Activated T-cell treated with anti-CD3 and anti-CD28 coated beads, Interleukin-2, amount 50 U/mL, for 72 hours (primary cell): ENCODE measurements around the gene LRRTM4. TPM values are rescaled to one million over a fixed set of nuclear protein-coding genes. Genes with fewer than 3 reads are reported as not detected.

Experiments used
- ATAC-seq, 2 donors: fragments of 150-1000 bp; cut with Tn5 transposase; replicated peaks in 1 of 2; 2 replicates each; pipeline ENCODE4 v1.10.0; 2021; ENCODE audit warnings: moderate library complexity in 2 of 2, mild to moderate bottlenecking in 1 of 2
- DNase-seq, 2 donors: peaks; one replicate each; pipeline ENCODE4 v3.0.0; 2021 to 2022; ENCODE audit warnings: mixed read lengths in 1 of 2
- H3K27ac Mint-ChIP-seq: one replicate; pipeline ENCODE4 v1.8.0; 2022; ENCODE audit warnings: mild to moderate bottlenecking, moderate library complexity, mixed read lengths
- H3K27me3 Mint-ChIP-seq: one replicate; pipeline ENCODE4 v1.8.0; 2022; ENCODE audit warnings: low read depth, mixed read lengths
- H3K36me3 Mint-ChIP-seq, 2 donors: one replicate each; pipeline ENCODE4 v1.8.0; 2022; ENCODE audit warnings: mixed read lengths in 2 of 2, mild to moderate bottlenecking in 1 of 2; ENCODE audit not compliant: insufficient read depth in 2 of 2
- H3K4me1 Mint-ChIP-seq: one replicate; pipeline ENCODE4 v1.8.0; 2022; ENCODE audit warnings: low read depth, mixed read lengths
- H3K4me3 Mint-ChIP-seq, 2 donors: one replicate each; pipeline ENCODE4 v1.8.0; 2022; ENCODE audit warnings: mild to moderate bottlenecking in 2 of 2, mixed read lengths in 2 of 2, moderate library complexity in 2 of 2
- H3K9me3 Mint-ChIP-seq, 2 donors: one replicate each; pipeline ENCODE4 v1.8.0; 2022; ENCODE audit warnings: mixed read lengths in 2 of 2
- total RNA-seq, 2 donors: library from RNA; stranded (reverse); gene quantifications; one replicate each; pipeline ENCODE4 v1.2.3, GENCODE V29; 2022

LRRTM4 gene
- total RNA-seq, 2 donors from 2014 or later, result not detected

DNA sequence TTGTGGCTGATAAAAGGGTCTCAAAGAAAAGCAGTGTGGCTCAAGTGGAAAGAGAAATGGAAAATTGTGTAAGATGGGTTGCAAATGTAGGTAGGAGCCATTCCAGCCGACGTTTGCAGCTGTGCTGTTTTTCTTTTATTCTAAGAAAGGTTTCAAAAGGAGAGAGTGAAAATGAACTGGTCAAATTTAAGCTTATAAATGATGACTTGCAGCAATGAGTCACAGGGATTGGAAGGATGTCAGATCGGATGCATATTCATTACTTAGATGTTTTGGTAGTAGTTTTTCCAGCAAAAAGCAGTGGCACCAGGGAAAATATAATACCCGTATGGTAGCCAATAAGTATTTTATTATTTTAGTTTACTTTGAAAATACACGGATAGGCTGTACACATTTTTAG lies 79.1 kb downstream of the LRRTM4 start:
- no peaks in the 10 kb centered on the region for H3K4me1 Mint-ChIP-seq
- H3K36me3 Mint-ChIP-seq, result no peaks in the 10 kb centered on the region
- no peak overlapping the region for H3K4me3 Mint-ChIP-seq
- no peak overlapping the region for H3K27ac Mint-ChIP-seq
- DNase-seq (no peak), ATAC-seq (no peak)
- no peaks in the 10 kb centered on the region for H3K27me3 Mint-ChIP-seq
- H3K9me3 Mint-ChIP-seq, result peaks cover 9 to 12% of the 10 kb centered on the region in 2 donors

DNA sequence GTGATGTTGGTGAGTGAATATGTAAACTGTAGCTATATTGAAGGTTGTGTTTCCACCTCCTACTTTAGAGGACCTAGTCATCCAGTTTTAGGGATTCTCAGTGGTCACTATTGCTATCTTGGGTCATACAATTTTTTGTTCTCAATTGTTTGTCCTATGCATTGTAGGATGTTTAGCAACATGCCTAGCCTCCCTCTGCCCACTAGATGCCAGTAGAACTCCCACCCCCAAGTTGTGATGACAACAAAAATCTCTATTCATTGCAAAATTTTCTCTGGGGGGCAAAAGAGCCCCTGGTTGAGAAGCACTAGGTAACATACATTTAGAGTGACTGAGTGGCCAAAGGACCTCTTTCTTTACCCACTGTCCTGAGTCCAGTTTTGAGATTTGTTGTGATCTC lies 87.3 kb downstream of the LRRTM4 start:
- DNase-seq (no peak), ATAC-seq (no peak)
- no peak overlapping the region for H3K27ac Mint-ChIP-seq
- no peaks in the 10 kb centered on the region for H3K4me1 Mint-ChIP-seq
- no peaks in the 10 kb centered on the region for H3K27me3 Mint-ChIP-seq
- H3K4me3 Mint-ChIP-seq, result no peak overlapping the region
- peaks cover 2% of the 10 kb centered on the region in 2 donors for H3K9me3 Mint-ChIP-seq
- H3K36me3 Mint-ChIP-seq, result no peaks in the 10 kb centered on the region

DNA sequence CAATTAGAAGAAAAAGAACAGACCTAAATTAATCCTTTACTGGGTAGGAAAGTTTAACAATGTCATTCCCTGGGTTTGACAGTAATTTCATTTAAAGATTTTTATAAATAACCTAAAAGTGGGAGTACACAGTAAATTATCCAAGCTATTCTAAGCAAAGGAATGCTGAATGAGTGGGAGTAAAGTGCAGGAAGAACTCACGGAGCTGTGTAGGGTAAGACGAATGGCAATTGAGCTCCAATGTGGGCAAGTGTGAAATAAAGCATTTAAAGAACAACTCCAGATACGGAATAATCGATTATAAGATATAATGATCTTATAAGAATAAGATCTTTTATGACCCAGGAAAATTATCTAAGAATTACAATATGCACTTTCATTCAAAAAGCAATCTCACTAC lies 93.2 kb downstream of the LRRTM4 start:
- ATAC-seq, result no peak
- Mint-ChIP-seq H3K9me3 (peaks cover 6 to 11% of the 10 kb centered on the region in 2 donors), H3K4me3 (no peak overlapping the region), H3K36me3 (no peaks in the 10 kb centered on the region), H3K4me1 (no peaks in the 10 kb centered on the region), H3K27me3 (no peaks in the 10 kb centered on the region), H3K27ac (no peak overlapping the region)
- DNase-seq, result no peak

DNA sequence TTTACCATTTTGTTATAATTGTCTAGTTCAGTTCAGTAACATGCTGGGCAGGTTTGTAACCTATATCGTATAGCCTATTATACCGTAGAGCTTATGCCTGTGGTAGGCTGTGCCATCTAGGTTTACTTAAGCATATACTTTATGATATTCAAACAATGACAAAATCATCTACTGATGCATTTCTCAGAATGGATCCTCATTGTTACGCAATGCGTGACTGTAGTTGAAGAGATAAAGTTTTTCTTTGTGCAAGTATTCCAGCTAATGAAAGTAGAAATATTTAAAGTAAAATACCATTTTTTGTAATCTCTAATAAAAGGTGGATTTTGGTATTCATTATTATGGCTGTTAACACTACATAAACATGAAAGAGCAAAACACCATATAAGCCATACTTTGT lies 100.2 kb downstream of the LRRTM4 start:
- Mint-ChIP-seq H3K27ac (no peak overlapping the region), H3K36me3 (no peaks in the 10 kb centered on the region), H3K4me3 (no peak overlapping the region), H3K9me3 (peaks cover 6% of the 10 kb centered on the region in 2 donors), H3K27me3 (no peaks in the 10 kb centered on the region), H3K4me1 (no peaks in the 10 kb centered on the region)
- ATAC-seq (no peak), DNase-seq (no peak)

- no peaks in the 10 kb centered on the region for H3K36me3 Mint-ChIP-seq
- no peaks in the 10 kb centered on the region for H3K4me1 Mint-ChIP-seq
- no peak for DNase-seq
- ATAC-seq, result no peak
- no peak overlapping the region for H3K4me3 Mint-ChIP-seq
- no peaks in the 10 kb centered on the region for H3K27me3 Mint-ChIP-seq
- no peak overlapping the region for H3K27ac Mint-ChIP-seq
- H3K9me3 Mint-ChIP-seq, result peaks cover 9% of the 10 kb centered on the region in 2 donors
Measured at GRCh38 chr2:77418537-77418936, 103.6 kb downstream of the LRRTM4 start.

- Mint-ChIP-seq H3K4me3 (no peak overlapping the region), H3K27ac (no peak overlapping the region), H3K36me3 (peaks cover 0 to 2% of the 10 kb centered on the region in 2 donors)
Measured at GRCh38 chr2:77404189-77404588, 118.0 kb downstream of the LRRTM4 start.

GRCh38 chr2:77398970-77399600 lies 123.1 kb downstream of the LRRTM4 start:
- no peak for ATAC-seq
- no peak overlapping the region for H3K4me3 Mint-ChIP-seq
- H3K4me1 Mint-ChIP-seq, result no peaks in the 10 kb centered on the region
- no peak overlapping the region for H3K27ac Mint-ChIP-seq
- peaks cover 2 to 9% of the 10 kb centered on the region in 2 donors for H3K9me3 Mint-ChIP-seq
- no peaks in the 10 kb centered on the region for H3K27me3 Mint-ChIP-seq
- no peak for DNase-seq
- peaks cover 0 to 2% of the 10 kb centered on the region in 2 donors for H3K36me3 Mint-ChIP-seq

More at GRCh38 chr2:77404189-77404588, 118.0 kb downstream of the LRRTM4 start:
- ATAC-seq, result no peak
- Mint-ChIP-seq H3K9me3 (peaks cover 13% of the 10 kb centered on the region in 2 donors), H3K4me1 (no peaks in the 10 kb centered on the region), H3K27me3 (no peaks in the 10 kb centered on the region)
- DNase-seq, result no peak

GRCh38 chr2:77397763-77398162 lies 124.4 kb downstream of the LRRTM4 start:
- Mint-ChIP-seq H3K27ac (no peak overlapping the region), H3K4me3 (no peak overlapping the region)

GRCh38 chr2:77395011-77395410 lies 127.2 kb downstream of the LRRTM4 start:
- no peak overlapping the region for H3K27ac Mint-ChIP-seq

More at GRCh38 chr2:77397763-77398162, 124.4 kb downstream of the LRRTM4 start:
- DNase-seq (no peak), ATAC-seq (no peak)
- Mint-ChIP-seq H3K36me3 (peaks cover 0 to 2% of the 10 kb centered on the region in 2 donors), H3K9me3 (peaks cover 4 to 11% of the 10 kb centered on the region in 2 donors), H3K4me1 (no peaks in the 10 kb centered on the region), H3K27me3 (no peaks in the 10 kb centered on the region)

DNA sequence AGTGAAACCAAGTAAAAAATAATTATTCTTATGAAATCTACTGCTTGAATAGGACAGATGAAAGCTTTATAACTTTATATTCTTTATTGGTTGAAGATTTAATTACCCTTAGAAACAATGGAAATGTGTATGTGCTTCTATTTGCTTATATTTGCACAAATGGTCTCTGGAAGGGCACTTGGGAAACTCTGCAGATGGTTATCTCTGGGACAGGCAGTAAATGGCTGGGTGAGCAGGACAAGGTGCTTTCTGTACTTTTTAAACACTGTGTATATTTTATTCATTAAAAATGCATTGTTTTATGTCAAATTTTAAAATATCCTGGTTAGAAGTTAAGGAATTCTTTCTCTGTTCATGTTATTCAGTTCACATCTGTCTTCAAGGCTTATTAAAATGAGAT lies 131.1 kb downstream of the LRRTM4 start:
- no peaks in the 10 kb centered on the region for H3K4me1 Mint-ChIP-seq
- no peak for DNase-seq
- H3K4me3 Mint-ChIP-seq, result no peak overlapping the region
- ATAC-seq, result no peak
- H3K36me3 Mint-ChIP-seq, result no peaks in the 10 kb centered on the region
- H3K9me3 Mint-ChIP-seq, result peaks cover 6 to 8% of the 10 kb centered on the region in 2 donors
- no peaks in the 10 kb centered on the region for H3K27me3 Mint-ChIP-seq
- no peak overlapping the region for H3K27ac Mint-ChIP-seq

More at GRCh38 chr2:77395011-77395410, 127.2 kb downstream of the LRRTM4 start:
- Mint-ChIP-seq H3K4me3 (no peak overlapping the region), H3K4me1 (no peaks in the 10 kb centered on the region), H3K27me3 (no peaks in the 10 kb centered on the region), H3K36me3 (no peaks in the 10 kb centered on the region), H3K9me3 (peaks cover 3% of the 10 kb centered on the region in 2 donors)
- ATAC-seq (no peak), DNase-seq (no peak)

- no peak for ATAC-seq
- Mint-ChIP-seq H3K9me3 (peaks cover 6 to 7% of the 10 kb centered on the region in 2 donors), H3K27ac (no peak overlapping the region), H3K27me3 (no peaks in the 10 kb centered on the region), H3K36me3 (no peaks in the 10 kb centered on the region), H3K4me1 (no peaks in the 10 kb centered on the region), H3K4me3 (no peak overlapping the region)
- DNase-seq, result no peak
Measured at GRCh38 chr2:77387324-77387723, 134.9 kb downstream of the LRRTM4 start.

DNA sequence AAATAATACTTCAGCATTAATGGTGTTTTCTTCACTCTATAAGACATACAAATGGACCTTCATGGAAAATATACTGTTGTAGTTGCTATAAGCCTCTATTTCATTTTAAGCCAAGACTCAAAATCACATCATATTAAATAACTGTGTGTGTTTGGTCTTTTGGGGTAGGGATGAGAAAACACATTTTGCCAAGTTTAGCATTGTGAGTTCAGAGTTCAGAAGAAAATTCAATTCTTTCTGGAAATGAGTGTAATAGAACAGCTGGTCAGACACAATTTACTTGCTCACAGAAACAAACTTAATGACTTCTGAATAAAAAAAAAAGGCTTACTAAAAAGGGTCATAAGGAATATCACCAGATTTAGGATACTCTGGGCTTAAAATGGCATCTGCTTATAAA lies 149.5 kb downstream of the LRRTM4 start:
- no peak for DNase-seq
- no peaks in the 10 kb centered on the region for H3K4me1 Mint-ChIP-seq
- ATAC-seq, result no peak
- H3K36me3 Mint-ChIP-seq, result no peaks in the 10 kb centered on the region
- no peak overlapping the region for H3K4me3 Mint-ChIP-seq
- H3K27me3 Mint-ChIP-seq, result no peaks in the 10 kb centered on the region
- H3K27ac Mint-ChIP-seq, result no peak overlapping the region
- H3K9me3 Mint-ChIP-seq, result peaks cover 8 to 12% of the 10 kb centered on the region in 2 donors

DNA sequence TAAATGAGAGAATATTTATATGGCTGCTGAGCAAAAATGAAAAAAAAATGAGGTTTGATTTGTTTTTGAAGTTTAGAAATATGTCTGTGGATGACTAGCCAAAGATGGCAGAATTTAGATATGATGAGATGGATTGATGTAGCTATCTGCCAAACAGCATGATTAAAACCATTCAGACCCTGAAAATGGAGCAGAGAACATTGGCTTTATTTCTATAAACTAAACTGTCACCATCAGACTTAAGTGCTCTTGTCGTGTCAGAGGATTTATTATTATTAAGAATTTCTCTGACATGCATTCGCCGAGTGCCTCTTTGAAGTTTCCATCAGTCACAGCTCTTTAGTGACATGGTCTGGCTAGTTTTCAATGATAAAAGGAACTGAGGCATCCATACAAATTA lies 151.7 kb downstream of the LRRTM4 start:
- no peak for DNase-seq
- Mint-ChIP-seq H3K4me1 (no peaks in the 10 kb centered on the region), H3K4me3 (no peak overlapping the region), H3K9me3 (peaks cover 12% of the 10 kb centered on the region in 2 donors), H3K27ac (no peak overlapping the region), H3K36me3 (no peaks in the 10 kb centered on the region), H3K27me3 (no peaks in the 10 kb centered on the region)
- no peak for ATAC-seq

GRCh38 chr2:77363277-77363676 lies 158.9 kb downstream of the LRRTM4 start:
- Mint-ChIP-seq H3K4me3 (no peak overlapping the region), H3K36me3 (peaks cover 0 to 3% of the 10 kb centered on the region in 2 donors), H3K27ac (no peak overlapping the region), H3K27me3 (no peaks in the 10 kb centered on the region), H3K4me1 (no peaks in the 10 kb centered on the region), H3K9me3 (peaks cover 8 to 21% of the 10 kb centered on the region in 2 donors)
- ATAC-seq (no peak), DNase-seq (no peak)
